GM19452 (cell line): ENCODE data around the gene ABHD6.
"Not testable (repeated sequence)": the region's sequence is repeated elsewhere in the genome, so short reads cannot be mapped to it uniquely, and the experiment has no call there.

ENCODE experiments used
- ATAC-seq: cut with Tn5 transposase; IDR thresholded peaks from one replicate; pipeline ENCODE4 v1.9.1; 2021; ENCODE audit not compliant: unreplicated experiment

ABHD6 gene

GRCh38 chr3:58273362-58273761 lies 35.8 kb downstream of the ABHD6 start:
- not testable (repeated sequence) for ATAC-seq

- no peak for ATAC-seq
Measured at GRCh38 chr3:58274027-58274614, 36.5 kb downstream of the ABHD6 start.

GRCh38 chr3:58281069-58281468 lies 43.5 kb downstream of the ABHD6 start:
- no peak for ATAC-seq

- no peak for ATAC-seq
Measured at GRCh38 chr3:58285334-58285733, 47.7 kb downstream of the ABHD6 start.

- ATAC-seq = no peak
Measured at GRCh38 chr3:58287354-58287753, 49.8 kb downstream of the ABHD6 start.

- no peak for ATAC-seq
Measured at GRCh38 chr3:58288011-58288728, 50.6 kb downstream of the ABHD6 start.

GRCh38 chr3:58288964-58289613 lies 51.5 kb downstream of the ABHD6 start:
- not testable (repeated sequence) for ATAC-seq

GRCh38 chr3:58290446-58290845 lies 52.9 kb downstream of the ABHD6 start:
- ATAC-seq = not testable (repeated sequence)

GRCh38 chr3:58291671-58292338 lies 54.2 kb downstream of the ABHD6 start:
- ATAC-seq = no peak

GRCh38 chr3:58292866-58293265 lies 55.3 kb downstream of the ABHD6 start:
- ATAC-seq = no peak

GRCh38 chr3:58293516-58293915 lies 55.9 kb downstream of the ABHD6 start:
- ATAC-seq = no peak

GRCh38 chr3:58296269-58296668 lies 58.7 kb downstream of the ABHD6 start:
- ATAC-seq = no peak

- no peak for ATAC-seq
Measured at GRCh38 chr3:58296843-58297242, 59.3 kb downstream of the ABHD6 start.

- ATAC-seq = no peak
Measured at GRCh38 chr3:58298190-58298589, 60.6 kb downstream of the ABHD6 start.

- no peak for ATAC-seq
Measured at GRCh38 chr3:58299075-58299474, 61.5 kb downstream of the ABHD6 start.

GRCh38 chr3:58299839-58300516 lies 62.4 kb downstream of the ABHD6 start:
- no peak for ATAC-seq

GRCh38 chr3:58305882-58306711 lies 68.5 kb downstream of the ABHD6 start, which contains the start of the genes HTD2 and RPP14:
Gene HTD2, plus strand, starts transcription at chr3:58306520. Its CDS starts 11,094 bp downstream, at chr3:58317614.
Gene RPP14, plus strand, starts transcription at chr3:58306245. Its CDS starts 4,085 bp downstream, at chr3:58310330.
- peak; percentile 93 for ATAC-seq

- no peak for ATAC-seq
Measured at GRCh38 chr3:58307639-58308215, 70.1 kb downstream of the ABHD6 start.

GRCh38 chr3:58308728-58309127 lies 71.1 kb downstream of the ABHD6 start:
- ATAC-seq = no peak

GRCh38 chr3:58317811-58318210 lies 80.2 kb downstream of the ABHD6 start:
- ATAC-seq = no peak
